Activated gamma-delta T cell treated with Interleukin-2 at 50 U/mL for 16 hours (primary cell): ENCODE measurements around the gene SPATA18.

Source experiments
- DNase-seq: peaks from one replicate; pipeline ENCODE4 v3.0.0-alpha.2; 2020

The SPATA18 gene, protein sequence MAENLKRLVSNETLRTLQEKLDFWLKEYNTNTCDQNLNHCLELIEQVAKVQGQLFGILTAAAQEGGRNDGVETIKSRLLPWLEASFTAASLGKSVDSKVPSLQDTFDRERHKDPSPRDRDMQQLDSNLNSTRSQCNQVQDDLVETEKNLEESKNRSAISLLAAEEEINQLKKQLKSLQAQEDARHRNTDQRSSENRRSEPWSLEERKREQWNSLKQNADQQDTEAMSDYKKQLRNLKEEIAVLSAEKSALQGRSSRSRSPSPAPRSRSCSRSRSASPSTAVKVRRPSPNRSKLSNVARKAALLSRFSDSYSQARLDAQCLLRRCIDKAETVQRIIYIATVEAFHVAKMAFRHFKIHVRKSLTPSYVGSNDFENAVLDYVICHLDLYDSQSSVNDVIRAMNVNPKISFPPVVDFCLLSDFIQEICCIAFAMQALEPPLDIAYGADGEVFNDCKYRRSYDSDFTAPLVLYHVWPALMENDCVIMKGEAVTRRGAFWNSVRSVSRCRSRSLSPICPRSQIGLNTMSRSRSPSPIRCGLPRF

DNA sequence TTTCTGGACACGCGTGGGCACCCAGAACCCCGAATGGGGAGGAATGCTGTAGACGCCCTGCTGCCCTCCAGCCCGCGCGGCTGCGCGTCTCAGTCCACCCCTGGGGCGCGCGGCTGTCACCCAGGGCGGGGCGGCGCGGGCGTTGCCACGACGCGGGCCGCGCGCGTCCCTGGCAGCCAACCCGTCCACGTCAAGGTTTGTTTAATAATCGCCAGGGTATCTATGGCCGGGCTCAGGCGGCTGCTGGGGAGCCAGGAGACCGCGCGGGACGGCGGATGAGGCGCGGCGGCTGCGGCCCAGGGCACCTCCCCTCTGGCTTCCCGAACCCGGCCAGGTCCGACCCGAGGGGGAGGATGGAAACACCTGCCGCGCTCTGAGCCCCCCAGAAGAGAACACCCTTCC is at the start of gene SPATA18:
Gene SPATA18 (plus strand): TSS at position 92 of the 402 bp plus-strand sequence. CDS start 401 bp downstream, outside the sequence.
- DNase-seq: no peak

DNA sequence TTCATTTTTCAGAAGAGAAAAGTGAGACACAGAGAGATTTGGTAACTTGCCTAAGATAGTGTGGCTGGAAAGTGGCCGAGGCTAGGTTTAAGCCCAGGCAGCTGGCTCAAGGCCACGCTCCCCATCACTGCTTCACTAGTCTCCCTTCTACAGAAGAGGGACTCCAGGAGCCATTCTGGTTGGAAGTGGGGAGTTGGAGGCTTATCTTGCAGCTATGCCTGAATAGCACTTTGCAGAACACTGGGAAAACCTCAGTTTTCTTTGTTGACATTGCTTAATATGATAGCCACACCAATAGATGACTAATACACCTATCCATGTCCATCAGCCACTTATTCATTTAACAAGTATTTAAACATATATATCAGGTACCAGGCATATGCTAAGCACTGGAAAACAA is 49.5 kb upstream of the SPATA18 start:
- no peak for DNase-seq

DNA sequence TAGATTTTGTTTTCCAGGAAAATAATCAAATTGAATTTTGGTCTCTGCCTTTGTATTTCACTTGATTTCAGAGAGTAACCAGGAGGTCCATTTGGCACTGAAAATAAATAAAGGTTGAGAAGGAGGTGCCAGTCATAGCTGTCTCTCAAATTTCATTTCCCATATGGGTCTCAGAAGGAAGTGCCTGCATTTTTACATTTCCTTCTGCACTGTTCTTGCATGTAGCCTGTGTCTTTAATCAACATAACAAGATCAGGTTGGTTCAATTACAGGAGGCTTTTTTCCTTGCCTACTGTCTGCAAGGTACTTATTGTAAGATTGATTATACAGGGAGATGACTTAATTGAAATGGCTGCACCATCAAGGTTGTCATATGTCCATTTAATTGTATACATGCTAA is 46.7 kb upstream of the SPATA18 start:
- no peak for DNase-seq

DNA sequence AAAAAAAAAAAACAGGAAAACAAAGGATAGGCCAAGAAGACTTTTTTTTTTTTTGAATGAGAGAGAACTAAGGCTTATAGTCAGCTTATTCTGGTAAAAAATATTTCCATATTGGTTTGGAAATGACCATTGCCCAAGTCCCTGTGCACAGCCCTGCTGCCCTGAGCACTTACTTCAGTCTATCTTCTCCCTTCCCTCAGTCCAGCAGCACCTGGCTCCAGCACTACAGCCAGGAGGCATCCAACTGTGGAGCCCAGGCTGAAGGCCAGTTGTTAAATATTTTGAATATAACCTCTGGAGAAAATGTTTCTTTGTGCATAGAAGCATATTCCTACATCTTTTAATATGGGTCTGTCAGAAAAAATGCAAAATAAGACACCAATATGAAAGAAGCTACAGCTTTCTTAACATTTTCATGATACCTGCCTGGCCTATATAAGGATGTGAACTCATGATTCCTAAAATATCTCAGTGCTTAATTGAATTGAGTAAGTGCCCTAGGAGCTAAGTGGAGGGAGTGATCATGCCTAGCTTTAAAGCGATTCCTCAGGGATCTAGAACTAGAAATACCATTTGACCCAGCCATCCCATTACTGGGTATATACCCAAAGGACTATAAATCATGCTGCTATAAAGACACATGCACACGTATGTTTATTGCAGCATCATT is 45.4 kb upstream of the SPATA18 start:
- DNase-seq: no peak

DNA sequence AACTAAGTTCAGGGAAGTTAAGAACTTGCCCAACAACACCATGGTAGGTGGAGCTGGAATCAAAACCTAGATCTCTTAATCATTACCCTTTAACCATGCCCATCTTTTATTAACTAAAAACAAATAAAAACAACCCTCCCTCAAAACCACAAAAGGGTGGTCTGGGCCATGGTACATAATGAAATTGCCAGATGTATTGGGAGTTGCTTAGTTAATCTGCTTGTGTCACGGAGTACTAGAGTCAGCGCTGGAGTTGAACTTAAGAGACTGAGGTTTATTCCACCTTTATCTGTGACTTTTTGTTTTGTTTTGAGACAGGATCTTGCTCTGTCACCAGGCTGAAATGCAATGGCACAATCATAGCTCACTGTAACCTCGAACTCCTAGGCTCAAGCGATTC is 44.2 kb upstream of the SPATA18 start:
- no peak for DNase-seq

DNA sequence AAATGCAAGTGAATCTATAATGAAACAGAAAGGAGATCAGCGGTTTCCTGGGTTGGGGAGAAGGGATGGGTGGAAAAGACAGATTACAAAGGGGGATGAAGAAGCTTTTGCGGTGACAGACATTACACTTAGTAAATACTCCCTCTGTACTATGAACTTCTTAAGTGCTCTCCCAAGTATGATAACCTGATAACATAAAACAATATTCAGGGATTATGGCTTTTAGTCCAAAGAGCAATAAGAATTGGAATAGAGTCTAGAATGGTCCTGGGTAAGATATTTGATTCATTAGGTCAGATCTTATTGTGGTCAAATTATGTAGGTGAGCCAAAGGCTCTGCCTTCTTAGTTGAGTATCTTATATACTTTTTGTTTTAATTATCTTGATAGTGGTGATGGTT is 40.1 kb upstream of the SPATA18 start:
- DNase-seq: no peak

DNA sequence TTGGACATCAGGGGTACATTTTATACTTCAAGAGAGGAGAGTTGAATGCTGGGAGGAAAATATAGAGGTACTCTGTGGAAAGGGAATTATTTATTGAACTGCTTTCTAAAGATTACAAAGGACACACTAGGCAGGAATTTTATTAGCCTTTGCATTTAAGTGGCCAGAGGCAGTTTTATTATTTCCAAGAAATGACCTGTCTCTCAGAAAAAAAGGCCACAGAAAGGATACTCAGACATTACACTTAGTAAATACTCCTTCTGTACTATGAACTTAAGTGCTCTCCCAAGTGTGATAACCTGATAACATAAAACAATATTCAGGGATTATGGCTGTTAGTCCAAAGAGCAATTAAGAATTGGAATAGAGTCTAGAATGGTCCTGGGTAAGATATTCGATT is 38.5 kb upstream of the SPATA18 start:
- no peak for DNase-seq

DNA sequence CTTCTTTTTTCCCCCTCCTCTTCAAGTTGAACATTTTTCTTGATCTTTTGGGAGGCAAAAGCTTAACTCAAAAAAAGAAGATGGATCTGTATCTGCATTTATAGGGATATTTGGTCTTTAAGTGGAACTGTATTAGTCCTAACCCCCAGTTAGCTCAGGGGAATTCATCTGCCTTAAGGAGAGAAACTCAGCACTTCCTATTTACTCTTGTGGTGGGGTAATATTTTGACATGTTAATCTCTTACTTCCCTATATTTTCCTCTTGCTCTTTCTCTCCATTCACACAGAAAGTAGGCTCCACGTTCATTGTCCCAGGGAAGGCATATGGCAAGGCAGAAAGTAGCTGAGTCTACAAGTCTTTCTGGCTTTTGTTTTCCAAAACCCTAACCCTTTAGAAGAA is 36.2 kb upstream of the SPATA18 start:
- DNase-seq: no peak

DNA sequence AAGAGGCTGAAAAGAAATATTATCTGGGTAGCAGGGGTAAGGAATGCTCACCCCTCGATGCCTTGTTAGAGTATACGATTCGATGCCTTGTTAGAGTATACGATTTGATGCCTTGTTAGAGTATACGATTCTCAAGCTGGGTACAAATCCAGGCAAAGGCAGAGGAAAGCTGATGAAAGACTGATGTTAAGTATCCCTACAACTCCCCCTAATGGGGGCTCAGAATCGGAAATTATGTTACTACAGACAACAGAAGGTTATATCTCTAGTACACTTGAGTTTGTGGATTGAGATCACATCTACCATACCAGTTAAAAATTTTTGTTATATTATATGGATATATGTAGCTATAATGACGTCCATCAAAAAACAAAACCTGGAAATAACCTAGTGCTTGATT is 35.7 kb upstream of the SPATA18 start:
- no peak for DNase-seq

DNA sequence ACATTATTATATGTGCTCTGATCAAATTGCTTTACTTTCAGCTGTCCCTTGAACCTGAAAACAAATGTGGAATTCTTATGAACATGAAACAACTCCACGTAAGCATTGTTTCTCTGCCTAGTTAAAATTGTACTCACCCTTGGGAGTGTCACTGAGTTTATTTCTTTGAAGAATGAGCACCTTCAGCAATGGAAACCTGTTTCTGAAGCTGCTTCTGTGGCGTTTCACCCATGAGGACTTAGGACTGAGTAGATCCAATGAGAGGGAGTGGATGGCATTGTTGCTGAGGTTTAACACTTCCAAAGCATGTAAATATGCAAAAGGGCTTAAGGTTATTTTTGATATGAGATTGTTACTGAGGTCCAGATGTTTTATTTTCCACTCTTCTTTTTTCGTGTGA is 34.1 kb upstream of the SPATA18 start:
- no peak for DNase-seq

DNA sequence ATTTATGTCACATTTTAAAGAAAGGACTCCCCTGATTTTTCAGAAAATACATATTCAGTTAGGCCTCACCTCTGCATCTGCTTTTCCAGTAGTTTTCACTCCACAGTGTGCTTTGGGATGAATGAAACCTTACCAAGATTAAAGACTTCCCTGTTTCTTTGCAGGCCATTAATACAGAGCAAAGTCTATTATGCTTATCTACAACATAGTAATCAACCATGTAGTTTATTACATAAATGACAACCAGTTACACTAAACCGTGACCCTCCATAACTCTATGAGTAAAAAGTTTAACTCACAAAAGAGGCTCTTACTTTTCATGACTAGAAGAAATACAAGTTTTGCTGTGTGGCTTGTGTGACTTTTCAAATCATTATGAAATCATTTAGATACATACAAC is 33.3 kb upstream of the SPATA18 start:
- no peak for DNase-seq

DNA sequence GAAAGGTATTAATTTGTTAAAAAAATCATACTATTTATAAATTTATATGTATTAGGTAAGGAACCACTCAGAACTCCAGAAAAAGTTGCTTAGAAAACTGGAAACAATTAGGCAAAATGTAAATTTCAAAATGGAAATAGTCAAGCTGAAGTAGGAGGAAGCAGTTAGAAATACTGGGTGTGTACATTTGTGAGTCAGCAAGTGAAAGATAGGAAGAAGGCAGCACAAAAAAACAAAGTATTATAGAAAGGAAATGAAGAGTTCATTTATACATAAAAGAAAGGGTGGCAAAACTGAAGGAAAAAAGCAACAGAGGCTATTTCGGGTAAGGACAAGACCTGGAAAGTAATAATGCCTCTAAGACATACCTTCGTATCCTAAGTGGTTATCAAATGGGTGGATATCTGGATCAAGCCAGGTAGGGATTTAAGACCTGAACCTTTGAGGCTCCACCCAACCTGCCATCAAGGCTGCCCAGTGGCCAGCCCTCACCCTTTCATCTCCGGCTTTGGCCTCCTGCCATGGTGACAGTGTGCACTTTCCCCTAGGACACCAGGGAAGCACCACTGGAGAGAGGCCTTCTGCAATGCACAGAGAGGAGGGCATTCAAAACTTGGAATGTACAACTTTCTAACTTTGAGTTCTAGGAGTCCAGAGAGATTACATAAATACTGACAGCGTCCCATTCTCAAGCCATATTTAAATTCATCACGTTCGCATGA is 31.0 kb upstream of the SPATA18 start, which contains the start of gene LRRC66:
Gene LRRC66 (minus strand): TSS at position 428 of the 722 bp plus-strand sequence. CDS start 2,750 bp downstream, outside the sequence.
- no peak for DNase-seq

DNA sequence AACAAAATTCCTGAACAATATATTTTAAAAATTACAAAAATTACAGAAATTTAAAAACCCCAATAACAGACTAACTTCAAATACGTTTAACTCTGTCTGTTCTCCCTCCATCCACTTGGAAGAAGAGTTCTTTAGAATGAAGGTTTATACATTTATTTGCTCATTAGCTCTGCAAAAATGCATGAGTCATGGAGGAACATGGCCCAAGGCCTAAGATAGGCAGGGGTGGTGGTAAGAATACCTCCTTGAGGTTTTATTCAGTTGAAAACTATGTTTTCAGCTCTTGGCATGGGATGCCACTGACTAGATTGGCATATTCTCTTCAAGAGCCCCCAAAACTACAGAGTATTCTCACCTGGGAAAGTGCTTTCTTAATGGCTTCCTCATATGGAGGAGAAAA is 22.1 kb upstream of the SPATA18 start:
- DNase-seq: no peak

DNA sequence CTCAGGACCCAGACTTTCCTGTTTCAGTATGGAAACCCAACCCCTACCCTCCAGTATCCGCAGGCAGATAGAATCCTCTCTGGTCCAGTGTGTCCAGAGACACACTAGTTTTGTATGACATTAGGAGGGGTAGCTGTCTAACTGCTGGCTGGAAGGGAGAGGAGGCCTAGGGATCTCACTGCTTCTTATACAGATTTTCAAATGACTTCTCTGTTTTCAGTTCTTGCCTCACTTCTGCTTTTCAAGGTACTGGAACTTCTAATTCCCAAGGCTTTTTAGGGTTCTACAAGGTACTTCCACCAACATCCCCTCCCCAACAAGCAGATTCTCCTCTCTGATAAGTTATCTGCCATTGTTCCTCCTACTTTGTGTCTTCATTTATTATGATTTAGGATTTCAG is 19.1 kb upstream of the SPATA18 start:
- no peak for DNase-seq

DNA sequence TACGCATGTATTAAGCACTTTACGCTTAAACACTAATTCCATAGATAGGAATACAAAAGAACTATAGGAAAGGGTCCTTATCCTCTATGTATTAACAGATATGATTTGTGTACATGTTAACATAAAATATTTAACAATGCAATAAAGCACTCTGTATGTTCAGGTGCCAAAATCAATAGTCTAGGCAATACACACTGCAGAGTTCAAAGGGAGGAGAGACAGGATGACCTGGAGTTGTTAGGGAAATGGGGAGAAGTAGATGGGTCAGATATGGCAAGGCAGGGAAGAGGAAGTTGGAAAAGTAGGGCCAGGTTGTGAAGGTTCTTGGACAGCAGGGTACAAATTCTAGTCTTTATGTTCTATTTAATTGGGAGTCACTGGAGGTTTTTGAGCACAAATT is 15.9 kb upstream of the SPATA18 start:
- no peak for DNase-seq

DNA sequence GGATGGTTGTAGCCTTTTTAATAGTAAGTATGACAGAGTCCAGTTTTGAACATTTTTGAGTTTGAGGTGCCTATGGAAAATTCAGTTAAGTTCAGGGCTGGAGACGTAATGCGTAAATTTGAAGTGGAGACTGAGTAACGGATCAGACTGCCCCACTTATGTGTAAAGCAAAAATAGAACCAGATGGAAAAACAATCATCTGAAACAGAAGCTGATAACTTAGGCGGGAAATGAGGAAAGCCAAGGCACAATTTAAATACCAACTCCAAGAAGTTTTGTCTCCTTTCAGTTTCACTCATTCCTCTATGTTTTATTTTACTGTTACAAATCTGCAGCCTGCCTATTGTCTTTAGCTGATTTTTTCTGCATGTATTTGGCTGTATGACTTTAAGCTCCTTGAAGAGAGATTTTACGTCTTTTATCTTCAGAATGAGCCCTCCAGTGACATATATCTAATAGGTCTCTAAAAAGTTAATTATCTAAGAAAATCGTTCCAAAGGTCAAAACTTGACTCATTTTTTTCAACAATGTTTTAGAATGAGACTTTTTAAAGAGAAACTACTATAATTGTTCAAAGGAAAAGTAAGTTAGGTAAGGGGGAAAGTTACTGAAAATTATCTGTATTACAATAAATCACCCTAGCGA is 14.1 kb upstream of the SPATA18 start:
- no peak for DNase-seq

DNA sequence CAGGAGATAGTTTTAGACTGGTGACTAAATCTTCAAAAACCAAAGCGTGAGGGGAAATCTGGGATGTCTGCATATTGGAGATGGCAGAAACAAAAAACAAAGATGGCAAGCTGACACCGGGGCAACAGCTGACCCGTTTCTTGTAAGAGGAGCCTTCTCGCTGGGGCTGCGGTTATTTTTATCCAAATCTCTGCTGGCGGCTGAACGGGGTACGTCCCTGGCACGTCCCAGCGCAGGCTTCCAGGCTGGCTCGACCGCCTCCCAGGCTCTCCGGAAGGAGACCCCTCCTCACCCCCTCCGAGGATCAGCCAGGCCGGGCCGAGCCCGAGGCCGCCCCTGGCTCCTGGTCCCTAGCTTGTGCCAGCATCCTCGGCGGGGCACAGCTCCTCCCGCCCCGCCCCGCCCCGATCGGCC is 13.4 kb upstream of the SPATA18 start:
- peak; percentile 8 for DNase-seq

DNA sequence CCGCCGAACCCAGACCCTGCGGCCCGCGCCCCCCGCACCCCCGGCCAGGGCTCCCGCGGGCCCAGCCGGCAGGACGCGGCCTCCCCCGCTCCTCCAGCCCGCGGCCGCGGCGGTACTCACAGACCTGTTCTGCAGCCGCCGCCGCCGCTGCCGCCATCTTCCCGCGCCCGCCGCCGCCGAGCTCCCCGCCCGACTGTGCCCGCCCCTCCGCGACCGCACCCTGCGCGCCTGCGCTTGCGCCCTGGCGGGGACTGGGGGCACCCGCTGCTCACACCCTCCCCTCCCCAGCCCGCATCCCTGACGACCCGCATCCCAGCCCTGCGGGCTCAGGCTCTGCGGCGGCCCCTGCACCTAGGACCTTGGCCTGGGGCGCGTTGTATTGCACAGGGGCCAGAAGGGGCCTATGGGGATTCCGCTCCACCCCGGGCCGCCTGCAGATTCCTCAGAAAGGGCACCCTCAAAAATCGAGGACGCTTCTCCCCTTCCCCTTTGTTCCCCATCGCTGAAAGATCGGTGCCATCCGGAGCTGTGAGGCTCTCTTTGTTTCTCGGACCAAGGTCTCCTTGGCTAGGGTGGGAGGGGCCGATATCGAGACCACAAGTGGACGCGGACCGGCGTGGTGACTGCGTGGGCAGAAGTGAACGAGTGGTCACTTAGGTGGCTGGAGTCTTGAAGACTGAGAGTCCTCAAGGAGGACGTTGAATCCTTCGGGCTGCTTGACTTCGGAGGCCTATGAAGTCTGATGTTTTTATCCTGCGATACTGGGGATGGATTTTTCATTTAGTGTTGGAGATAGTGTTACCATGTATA is 12.8 kb upstream of the SPATA18 start, which contains the start of gene SGCB:
Gene SGCB (minus strand): TSS at position 197 of the 810 bp plus-strand sequence. CDS start 40 bp downstream, at position 157.
- DNase-seq: peak; percentile 62

DNA sequence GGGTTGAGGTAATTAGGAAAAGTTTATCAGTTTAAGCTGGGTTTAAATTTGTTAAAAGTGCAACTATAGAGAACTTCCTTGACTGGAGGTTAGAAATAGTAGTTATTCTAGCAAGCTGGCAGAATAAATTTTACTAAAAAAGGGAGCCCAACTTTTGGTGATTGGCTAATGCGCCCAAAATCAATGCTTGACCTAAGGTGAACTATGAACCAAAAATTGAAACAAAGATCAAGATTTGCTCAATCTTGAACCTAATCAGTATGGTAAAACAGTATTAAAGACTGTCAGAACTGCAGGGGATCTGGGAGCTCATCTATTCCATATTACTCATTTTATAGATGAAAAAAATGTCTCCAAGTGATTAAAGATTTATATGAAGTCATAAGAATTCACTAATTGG is 6.1 kb upstream of the SPATA18 start:
- no peak for DNase-seq

DNA sequence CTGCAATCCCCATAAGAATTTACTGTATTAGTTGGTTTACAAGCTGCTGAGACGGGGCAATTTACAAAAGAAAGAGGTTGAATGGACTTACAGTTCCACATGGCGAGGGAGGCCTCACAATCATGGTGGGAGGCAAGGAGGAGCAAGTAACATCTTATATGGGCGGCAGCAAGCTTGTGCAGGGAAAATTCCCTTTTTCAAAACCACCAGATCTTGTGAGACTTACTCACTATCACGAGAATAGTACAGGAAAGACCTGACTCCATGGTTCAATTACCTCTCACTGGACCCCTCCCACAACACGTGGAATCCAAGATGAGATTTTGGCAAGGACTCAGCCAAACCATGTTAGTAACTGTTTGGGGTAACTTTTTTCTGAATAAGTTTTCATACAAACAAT is 1.8 kb upstream of the SPATA18 start:
- DNase-seq: no peak

DNA sequence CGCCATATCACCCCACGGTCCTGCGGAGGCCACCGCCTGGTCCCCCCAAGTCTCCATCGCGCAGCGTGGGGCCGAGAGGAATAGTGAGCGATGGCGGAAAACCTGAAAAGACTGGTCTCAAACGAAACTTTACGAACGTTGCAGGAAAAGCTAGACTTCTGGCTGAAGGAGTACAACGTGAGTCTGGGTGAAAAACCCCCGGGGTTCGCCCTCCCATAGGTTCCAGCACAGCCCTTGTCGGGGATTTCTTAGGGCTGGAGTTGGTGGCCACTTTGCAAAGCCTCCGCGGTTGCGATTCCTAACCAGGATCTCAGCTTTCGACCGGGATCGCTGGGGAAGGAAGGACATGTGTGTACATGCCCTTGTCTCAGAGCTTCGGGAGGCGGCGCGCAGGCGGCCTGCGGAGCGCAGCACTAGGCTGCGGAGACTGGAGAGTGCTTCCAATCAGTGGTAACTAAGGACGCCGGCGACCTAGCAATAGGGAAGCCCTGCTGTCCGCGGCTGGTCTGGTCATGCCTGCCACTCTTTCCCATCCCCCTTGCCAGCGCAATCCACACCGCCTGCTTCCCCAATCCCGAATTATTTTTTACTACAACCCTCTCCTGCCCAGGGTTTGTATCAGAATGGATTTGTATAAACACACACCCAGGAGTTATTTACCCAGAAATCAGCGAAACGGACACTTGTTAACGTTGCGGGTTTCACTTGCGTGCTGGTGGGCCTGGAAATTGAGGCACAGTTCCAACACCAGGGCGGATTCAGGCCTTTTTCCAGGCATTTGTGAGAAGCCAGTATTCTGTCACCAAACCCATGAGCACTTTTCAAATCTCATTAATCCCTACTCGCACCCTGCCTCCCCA is 741 bp downstream of the SPATA18 start:
- DNase-seq: no peak
